K562 (cell line): Measurements from ENCODE around the gene DAO. TPM values are rescaled to one million over a fixed set of nuclear protein-coding genes. Genes with fewer than 3 reads are reported as not detected.

Source experiments
- CBX3 ChIP-seq, 2 experiments: IDR thresholded peaks; 1 replicate in 1 of 2; 2 replicates in 1 of 2; pipeline ENCODE4 v1.6.1; 2012; ENCODE audit warnings: inconsistent platforms in 2 of 2, low read length in 2 of 2, borderline replicate concordance in 1 of 2, control low read depth in 1 of 2
- CHAMP1 ChIP-seq: fragments of 450-650 bp; IDR thresholded peaks from 2 replicates; pipeline ENCODE4 v1.6.1; 2016; ENCODE audit warnings: mild to moderate bottlenecking
- ETV5 ChIP-seq: sonication (generic); formaldehyde crosslinking; IDR thresholded peaks from 2 replicates; pipeline ENCODE4 v1.4.0; 2020; ENCODE audit warnings: low read depth, mild to moderate bottlenecking, missing genetic modification reagents
- FOXP1 ChIP-seq: sonication (generic); formaldehyde crosslinking; IDR thresholded peaks from 2 replicates; pipeline ENCODE4 v1.8.0; 2022; ENCODE audit warnings: mild to moderate bottlenecking, missing genetic modification reagents
- KAT8 ChIP-seq: fragments of 450-650 bp; IDR thresholded peaks from 2 replicates; pipeline ENCODE4 v1.6.1; 2016; ENCODE audit warnings: low read depth, mild to moderate bottlenecking
- MTA3 ChIP-seq: fragments of 450-650 bp; formaldehyde crosslinking; IDR thresholded peaks from 2 replicates; pipeline ENCODE4 v1.6.1; 2017; ENCODE audit warnings: mild to moderate bottlenecking, borderline replicate concordance
- RCOR1 ChIP-seq, 2 experiments: IDR thresholded peaks; 2 replicates each; pipeline ENCODE4 v1.6.1; 2012; ENCODE audit warnings: low read depth in 2 of 2, low read length in 2 of 2, borderline replicate concordance in 1 of 2, improper control_type of control experiment in 1 of 2
- RFX5 ChIP-seq: IDR thresholded peaks from 2 replicates; pipeline ENCODE4 v1.6.1; 2011; ENCODE audit warnings: low read depth, mild to moderate bottlenecking, improper control_type of control experiment, low read length
- RNF2 ChIP-seq: sonication (generic); IDR thresholded peaks from 2 replicates; pipeline ENCODE4 v1.6.1; 2016
- SMAD1 ChIP-seq: fragments of 150-350 bp; IDR thresholded peaks from 2 replicates; pipeline ENCODE4 v1.6.1; 2014; ENCODE audit warnings: low read length, low read depth; ENCODE audit not compliant: partially characterized antibody
- SMAD4 ChIP-seq: fragments of 250-450 bp; sonication (Bioruptor Pico); conservative IDR thresholded peaks from 2 replicates; pipeline ENCODE4 v1.8.0; 2021; ENCODE audit warnings: inconsistent platforms, mild to moderate bottlenecking, moderate library complexity
- TCF7L2 ChIP-seq: fragments of 150-350 bp; IDR thresholded peaks from 2 replicates; pipeline ENCODE4 v1.6.1; 2016; ENCODE audit warnings: low read depth, mild to moderate bottlenecking, low read length, moderate library complexity
- TCFL5 ChIP-seq: fragments of 250-450 bp; sonication (Bioruptor Pico); conservative IDR thresholded peaks from 2 replicates; pipeline ENCODE4 v1.6.1; 2021; ENCODE audit warnings: mild to moderate bottlenecking, moderate library complexity, matching md5 sums
- THRAP3 ChIP-seq: fragments of 450-650 bp; IDR thresholded peaks from 2 replicates; pipeline ENCODE4 v1.6.1; 2016; ENCODE audit warnings: mild to moderate bottlenecking, inconsistent platforms, borderline replicate concordance
- TOE1 ChIP-seq, 2 experiments: fragments of 450-650 bp in 1 of 2; sonication (generic) in 1 of 2; formaldehyde crosslinking in 1 of 2; IDR thresholded peaks; 2 replicates each; pipeline versions ENCODE4 v1.7.1 to v1.8.0; 2016 to 2022; ENCODE audit warnings: borderline replicate concordance in 2 of 2, mild to moderate bottlenecking in 2 of 2, antibody characterized with exemption in 1 of 2, inconsistent platforms in 1 of 2, low read depth in 1 of 2, missing genetic modification reagents in 1 of 2, moderate library complexity in 1 of 2
- TRIM24 ChIP-seq, 2 experiments: fragments of 450-650 bp; IDR thresholded peaks; 2 replicates each; pipeline ENCODE4 v1.6.1; 2016
- XRCC4 ChIP-seq: IDR thresholded peaks from one replicate; pipeline ENCODE4 v1.6.1; 2011; ENCODE audit not compliant: insufficient read depth, insufficient read length; ENCODE audit errors: extremely low read depth
- ZBTB11 ChIP-seq, 3 experiments: fragments of 200-800 bp in 1 of 3; fragments of 250-450 bp in 1 of 3; fragments of 450-650 bp in 1 of 3; sonication (Bioruptor Pico) in 1 of 3; sonication (Bioruptor generic) in 1 of 3; formaldehyde crosslinking in 1 of 3; IDR thresholded peaks; 2 replicates each; pipeline versions ENCODE4 v1.6.1 to v1.8.0; 2016 to 2022; ENCODE audit warnings: mild to moderate bottlenecking in 2 of 3, missing genetic modification characterization in 2 of 3, missing compliant biosample characterization in 1 of 3, moderate library complexity in 1 of 3
- ZNF121 ChIP-seq: sonication (generic); formaldehyde crosslinking; conservative IDR thresholded peaks from 2 replicates; pipeline ENCODE4 v1.8.0; 2022; ENCODE audit warnings: missing genetic modification reagents
- ZNF23 ChIP-seq: fragments of 250-450 bp; sonication (Bioruptor Pico); IDR thresholded peaks from 2 replicates; pipeline ENCODE4 v1.4.0; 2020; ENCODE audit warnings: mild to moderate bottlenecking
- ZNF696 ChIP-seq: fragments of 250-450 bp; sonication (Bioruptor Pico); conservative IDR thresholded peaks from 2 replicates; pipeline ENCODE4 v1.4.0; 2020; ENCODE audit warnings: mild to moderate bottlenecking, moderate library complexity
- ZNF77 ChIP-seq: fragments of 250-450 bp; sonication (Bioruptor Pico); IDR thresholded peaks from 2 replicates; pipeline ENCODE4 v1.5.0; 2020
- ZNF780A ChIP-seq: fragments of 250-450 bp; sonication (Bioruptor Pico); IDR thresholded peaks from 2 replicates; pipeline ENCODE4 v1.5.0; 2021; ENCODE audit warnings: mild to moderate bottlenecking
- polyA plus RNA-seq, 8 experiments: library from polyadenylated mRNA; depleted of rRNA in 4 of 8; stranded (reverse) in 5 of 8; unstranded in 3 of 8; fragments of >200 nt; fragmentation: Nextera tagmentation in 2 of 8; fragmentation: Illumina TruSeq in 1 of 8; extraction: Ambion mirVana in 2 of 8; extraction: Trizol in 1 of 8; gene quantifications; 2 replicates each; pipeline versions ENCODE4 v1.2.1 to v1.2.3, GENCODE V29; 2011 to 2014; ENCODE audit warnings: inconsistent platforms in 1 of 8, missing spikeins in 1 of 8
- total RNA-seq, 7 experiments: library from RNA; depleted of rRNA in 6 of 7; stranded (reverse); fragments of >200 nt in 6 of 7; fragmentation: Illumina TruSeq in 2 of 7; extraction: Trizol in 2 of 7; gene quantifications; 2 replicates each; pipeline versions ENCODE4 v1.2.1 to v1.2.3, GENCODE V29; 2011 to 2021; ENCODE audit warnings: low replicate concordance in 1 of 7

DAO gene
- total and polyA plus RNA-seq, 9 of the 15 experiments (the other 6 are each of a cell fraction or from before 2014, with no cell fraction given), result not detected

- TF ChIP-seq ZBTB11 (CRISPR knock-in tag; IDR thresholded peaks at IDR 0.05), result no peak
- TF ChIP-seq ZNF23 (CRISPR knock-in tag), result no peak
- no peak for TF ChIP-seq MTA3
- TF ChIP-seq ZNF121, result no peak
- peak in 1 of 2 experiments; percentile 96 for TF ChIP-seq RCOR1 (IDR thresholded peaks at IDR 0.05; ENCODE audit: borderline replicate concordance in 1 of 2, low read depth in 2 of 2, low read length in 2 of 2)
- 0 out of 2 replicates have a peak, but pooled peaks have one; percentile 21 for TF ChIP-seq ETV5 (CRISPR knock-in tag)
- no peak for TF ChIP-seq XRCC4
- no peak for TF ChIP-seq CBX3 (IDR thresholded peaks at IDR 0.05; ENCODE audit: borderline replicate concordance in 1 of 2, low read length in 2 of 2)
- no peak for TF ChIP-seq SMAD1
- TF ChIP-seq TOE1 (IDR thresholded peaks at IDR 0.05; ENCODE audit: borderline replicate concordance), result no peak
- no peak for TF ChIP-seq TOE1 (CRISPR knock-in tag; IDR thresholded peaks at IDR 0.05; ENCODE audit: borderline replicate concordance, low read depth)
- no peak for TF ChIP-seq FOXP1 (CRISPR knock-in tag)
- TF ChIP-seq KAT8, result no peak
- TF ChIP-seq CHAMP1, result no peak
- peak in 1 of 2 experiments; percentile 13; a peak in 1 of 4 replicates for TF ChIP-seq TRIM24 (IDR thresholded peaks at IDR 0.05)
- TF ChIP-seq SMAD4, result peak; percentile 42; the same call in 1 of the 2 replicates
- no peak for TF ChIP-seq ZNF77 (CRISPR knock-in tag)
- TF ChIP-seq ZNF696 (CRISPR knock-in tag), result no peak
- TF ChIP-seq RFX5, result no peak
- no peak for TF ChIP-seq THRAP3
- TF ChIP-seq RNF2, result no peak
- TF ChIP-seq TCFL5 (CRISPR knock-in tag), result no peak
- TF ChIP-seq TCF7L2, result no peak
- no peak for TF ChIP-seq ZNF780A (CRISPR knock-in tag)
Observed at GRCh38 chr12:108856428-108857157, 23.3 kb upstream of the DAO start (continued).
